ENCODE results near the gene PDZD8.
"Not testable (repeated sequence)": the region's sequence is repeated elsewhere in the genome, so short reads cannot be mapped to it uniquely, and the experiment has no call there.

Gene PDZD8

DNA sequence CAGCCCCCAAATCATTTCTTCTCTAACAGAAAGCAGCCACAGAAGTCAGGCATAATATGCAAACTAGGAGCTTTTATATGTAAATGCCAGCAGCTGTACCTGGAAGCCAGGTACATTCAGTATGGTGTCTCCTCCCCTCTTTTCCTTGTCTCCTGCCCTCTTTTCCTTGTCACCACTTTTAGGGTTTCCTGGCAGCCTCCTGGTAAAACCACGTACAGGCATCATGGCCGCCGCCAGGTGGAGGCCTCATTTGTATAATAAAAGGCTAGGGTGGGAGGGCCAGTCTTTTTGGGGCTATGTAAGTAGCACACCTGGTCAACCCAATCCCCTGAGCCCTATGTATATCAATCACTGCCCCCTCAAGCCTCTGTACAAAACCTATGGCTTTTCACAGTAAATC lies 28.7 kb downstream of the PDZD8 start:
- no peak for DNase-seq

GRCh38 chr10:117345143-117345542 lies 30.1 kb downstream of the PDZD8 start:
- DNase-seq, result no peak

GRCh38 chr10:117342641-117343040 lies 32.6 kb downstream of the PDZD8 start:
- no peak for DNase-seq

- DNase-seq, result no peak
Measured at GRCh38 chr10:117341061-117341460, 34.2 kb downstream of the PDZD8 start.

DNA sequence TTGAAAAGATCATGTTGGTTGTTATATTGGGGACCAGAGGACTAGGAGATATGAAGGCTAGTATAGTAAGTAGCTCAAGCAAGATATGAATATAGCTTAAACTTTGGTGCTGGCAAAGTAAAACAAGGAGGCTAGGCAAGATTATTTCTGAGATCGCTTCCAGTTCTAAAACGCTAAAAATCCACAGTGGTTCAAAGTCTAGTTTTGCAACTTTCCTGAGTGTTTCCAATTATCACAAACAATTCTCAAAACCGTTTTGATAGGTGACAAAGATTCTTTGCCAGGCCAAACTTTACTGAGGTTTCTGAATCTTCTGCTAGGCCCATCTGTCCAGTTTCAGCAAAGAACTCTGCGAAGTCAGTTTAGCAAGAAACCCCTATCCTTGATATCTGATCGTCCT lies 35.3 kb downstream of the PDZD8 start:
- DNase-seq, result no peak

- no peak for DNase-seq
Measured at GRCh38 chr10:117339578-117339977, 35.7 kb downstream of the PDZD8 start.

- no peak for DNase-seq
Measured at GRCh38 chr10:117334926-117335325, 40.3 kb downstream of the PDZD8 start.

- no peak for DNase-seq
Measured at GRCh38 chr10:117334066-117334465, 41.2 kb downstream of the PDZD8 start.

- no peak for DNase-seq
Measured at GRCh38 chr10:117327262-117327661, 48.0 kb downstream of the PDZD8 start.

DNA sequence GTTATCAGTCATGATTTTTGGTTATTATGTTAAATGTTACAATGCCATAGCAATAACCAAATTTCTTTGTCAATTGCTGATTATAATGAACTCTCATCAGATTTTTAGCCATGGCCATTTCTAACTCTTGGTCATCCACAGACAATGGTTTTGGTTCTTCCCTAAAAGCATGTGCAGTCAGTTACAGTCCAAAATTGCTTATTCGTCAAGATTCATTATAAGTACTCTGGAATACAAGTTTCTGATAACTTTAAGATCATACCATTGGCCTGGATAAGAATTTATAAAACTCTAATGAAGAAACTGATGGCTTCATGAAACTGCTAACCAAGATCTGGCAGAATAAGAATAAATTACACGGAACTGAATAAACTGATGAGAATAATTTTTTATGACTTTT lies 50.9 kb downstream of the PDZD8 start:
- no peak for DNase-seq

DNA sequence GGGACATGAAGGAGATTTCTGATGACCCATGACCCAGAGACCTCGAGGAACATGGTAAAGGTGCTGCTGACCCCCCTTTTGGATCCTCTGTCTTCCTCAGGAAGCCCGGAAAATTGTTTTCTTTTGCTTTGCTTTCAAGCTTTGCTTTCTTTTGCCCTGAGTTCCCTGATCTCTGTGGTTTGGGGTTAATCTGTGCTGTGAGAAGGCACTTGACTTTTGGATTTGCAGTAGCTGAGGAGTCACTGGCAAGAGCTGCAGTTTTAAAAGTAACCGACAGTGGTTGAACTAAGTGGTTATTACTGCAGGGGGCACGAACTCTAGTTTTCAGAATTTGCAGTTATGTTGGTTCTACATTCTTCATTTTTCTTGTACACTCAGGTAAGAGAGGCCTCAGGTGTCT lies 53.0 kb downstream of the PDZD8 start:
- no peak for DNase-seq

DNA sequence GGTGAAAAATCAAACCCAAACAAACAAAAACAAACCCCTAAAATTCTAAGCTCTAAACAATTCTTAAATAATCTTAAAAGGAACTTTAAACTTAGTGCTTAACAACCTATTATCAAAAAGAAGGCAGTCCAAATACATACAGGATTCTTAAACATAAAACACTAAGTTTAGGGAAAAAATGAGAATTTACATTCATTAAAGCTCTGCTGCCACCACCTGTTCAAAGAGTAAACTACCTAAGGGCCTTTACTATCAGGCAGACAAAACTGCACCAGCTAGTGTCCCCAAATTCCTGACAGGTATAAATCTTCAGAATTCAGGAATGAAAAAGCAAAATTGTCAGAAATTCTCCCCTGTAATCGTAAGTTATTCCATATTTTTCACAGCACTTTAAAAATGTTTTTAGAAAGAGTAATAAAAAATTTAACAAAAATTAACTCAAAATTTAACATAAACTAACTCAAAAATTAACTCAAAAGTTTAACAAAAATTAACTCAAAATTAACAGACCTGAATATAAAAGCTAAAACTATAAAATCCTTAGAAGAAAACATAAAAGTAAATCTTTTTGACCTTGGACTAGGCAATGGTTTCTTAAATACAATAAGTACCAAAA lies 55.1 kb downstream of the PDZD8 start:
- no peak for DNase-seq

DNA sequence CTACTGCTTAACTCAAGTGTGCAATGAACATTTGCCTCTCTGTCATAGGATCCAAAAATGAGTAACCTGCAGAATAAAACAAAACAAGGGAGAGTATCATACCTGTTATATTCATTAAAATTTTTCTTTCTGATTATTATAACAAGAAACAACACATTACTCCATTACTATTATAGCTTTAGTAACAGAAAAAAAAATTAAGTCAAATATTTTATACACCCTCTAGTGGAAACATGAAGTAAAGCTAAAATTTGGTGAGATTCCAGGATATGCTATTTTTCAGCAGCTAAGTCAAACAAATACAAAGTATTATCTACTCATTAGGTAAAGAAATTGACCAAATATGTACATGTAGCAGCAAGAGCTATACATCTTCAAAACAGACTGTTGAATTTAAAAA lies 56.3 kb downstream of the PDZD8 start:
- DNase-seq, result no peak

- DNase-seq, result no peak
Measured at GRCh38 chr10:117316701-117317100, 58.5 kb downstream of the PDZD8 start.

- no peak for DNase-seq
Measured at GRCh38 chr10:117313641-117314040, 61.6 kb downstream of the PDZD8 start.

DNA sequence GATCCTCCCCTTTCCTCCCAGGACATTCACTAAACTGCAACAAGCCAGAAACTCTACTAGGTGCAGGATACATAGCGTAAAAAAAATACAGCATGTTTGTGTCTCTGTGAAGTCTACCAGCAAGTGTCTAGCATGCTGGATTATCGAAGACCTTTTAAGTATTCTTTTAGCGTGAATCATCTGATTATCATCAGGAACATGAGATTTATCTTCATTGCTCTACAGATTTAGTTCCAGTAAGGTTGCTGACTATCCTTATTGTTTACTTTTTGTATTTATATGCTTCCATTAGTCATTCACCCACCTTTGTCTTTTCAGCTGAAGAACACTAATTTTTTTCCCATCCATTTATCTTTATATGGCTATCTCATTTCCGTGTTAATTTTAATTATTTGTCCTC lies 62.8 kb downstream of the PDZD8 start:
- DNase-seq, result no peak

DNA sequence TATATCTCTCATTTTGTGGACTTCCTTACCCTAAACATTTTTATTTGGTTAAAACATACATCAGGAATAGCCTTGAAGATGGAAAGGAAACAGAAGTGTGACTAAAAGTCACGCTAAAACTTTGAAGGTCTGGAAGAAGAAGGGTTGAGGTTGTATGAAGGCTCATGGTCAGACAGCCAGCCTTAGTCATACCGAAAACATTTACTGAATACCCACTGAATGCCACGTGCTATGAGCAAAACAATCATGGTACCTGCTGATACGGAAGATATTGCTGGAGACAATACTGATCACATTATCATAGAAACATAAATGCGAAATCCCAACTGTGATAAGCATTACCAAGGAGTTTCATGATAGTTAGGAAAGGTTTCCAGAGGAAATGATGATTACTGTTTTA lies 64.0 kb downstream of the PDZD8 start:
- DNase-seq, result no peak

- DNase-seq, result no peak
Measured at GRCh38 chr10:117306674-117307073, 68.6 kb downstream of the PDZD8 start.

GRCh38 chr10:117303451-117303850 lies 71.8 kb downstream of the PDZD8 start:
- not testable (repeated sequence) for DNase-seq

GRCh38 chr10:117300671-117301070 lies 74.6 kb downstream of the PDZD8 start:
- DNase-seq, result no peak

GRCh38 chr10:117299435-117299834 lies 75.8 kb downstream of the PDZD8 start:
- DNase-seq, result no peak

DNA sequence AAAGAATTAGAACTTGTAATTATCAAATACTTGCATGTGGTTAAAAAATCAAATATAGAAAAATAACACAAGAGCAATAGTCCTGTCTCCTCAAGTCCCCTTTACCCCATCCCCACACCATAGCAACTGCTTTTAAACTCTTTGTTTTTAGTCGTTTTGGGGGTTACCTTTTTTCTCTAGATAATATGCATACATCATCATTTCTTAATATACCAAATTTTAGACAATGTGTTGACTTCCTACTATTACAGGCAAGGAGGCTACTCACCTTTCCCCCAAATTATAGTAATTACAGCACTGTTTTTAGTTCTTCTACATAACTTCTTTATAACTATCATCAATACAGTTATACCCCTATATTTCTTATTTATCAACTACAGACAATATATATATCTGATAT lies 77.0 kb downstream of the PDZD8 start:
- no peak for DNase-seq

- no peak for DNase-seq
Measured at GRCh38 chr10:117294735-117295134, 80.5 kb downstream of the PDZD8 start.

- no peak for DNase-seq
Measured at GRCh38 chr10:117294039-117294645, 81.1 kb downstream of the PDZD8 start.

- not testable (repeated sequence) for DNase-seq
Measured at GRCh38 chr10:117290872-117291271, 84.4 kb downstream of the PDZD8 start.
